Measurements from ENCODE around the gene IL17C. TPM values are rescaled to one million over a fixed set of nuclear protein-coding genes. Genes with fewer than 3 reads are reported as not detected.

The IL17C gene, protein sequence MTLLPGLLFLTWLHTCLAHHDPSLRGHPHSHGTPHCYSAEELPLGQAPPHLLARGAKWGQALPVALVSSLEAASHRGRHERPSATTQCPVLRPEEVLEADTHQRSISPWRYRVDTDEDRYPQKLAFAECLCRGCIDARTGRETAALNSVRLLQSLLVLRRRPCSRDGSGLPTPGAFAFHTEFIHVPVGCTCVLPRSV
- total RNA-seq (2013; cell fraction: nucleolus; rRNA removed), result not detected in 2 replicates
- not detected in 2 replicates for total RNA-seq (2014; rRNA removed)
- total RNA-seq (2014; rRNA removed; fragmentation: Illumina TruSeq; extraction: Trizol), result not detected in 2 replicates
- not detected in 2 replicates for total RNA-seq (2021)
- polyA plus RNA-seq (2011; ENCODE audit: low read depth), result not detected
- not detected in 2 replicates for polyA plus RNA-seq (2011; rRNA removed)
- 0.08 and 0.10 TPM in 2 replicates for polyA plus RNA-seq (2011; cell fraction: cytosol; rRNA removed)
- 0.31 and 0.55 TPM in 2 replicates for polyA plus RNA-seq (2011; cell fraction: nucleus; rRNA removed)
- 0.26 and 0.32 TPM in 2 replicates for polyA plus RNA-seq (2012)
- polyA plus RNA-seq (2014; fragmentation: Illumina TruSeq; extraction: Trizol), result not detected in 2 replicates
- not detected for polyA plus RNA-seq (2014; fragmentation: Nextera tagmentation; extraction: Ambion mirVana)
- 0.33 TPM in 1 of 2 replicates, not detected in the other for polyA plus RNA-seq (2014; rRNA removed)
- polyA plus RNA-seq (2016; fragmentation: Nextera tagmentation; extraction: Ambion mirVana), result not detected
- polyA minus RNA-seq (2011; rRNA and poly(A)+ RNA removed), result not detected in 2 replicates
- not detected in 2 replicates for polyA minus RNA-seq (2011; cell fraction: cytosol; rRNA and poly(A)+ RNA removed)
- not detected in 2 replicates for polyA minus RNA-seq (2011; cell fraction: nucleus; rRNA and poly(A)+ RNA removed)
- Bru-seq, nascent RNA, result not detected
- not detected for BruChase-seq, experiment 1, labeled RNA remaining after a 6-hour chase
- not detected for BruChase-seq, experiment 2, labeled RNA remaining after a 2-hour chase
- long read RNA-seq, experiment 1, result 0 reads
- long read RNA-seq, experiment 2, result 0 reads

- no peak within 1 kb of the TSS for H3K4me3 ChIP-seq
- H3K4me1 ChIP-seq (ENCODE audit: control insufficient read depth, insufficient read depth, low read length), result peaks cover 26% of the 10 kb centered on the region
- ChIA-PET CTCF (no interaction called here), SMC1A (ENCODE audit: uncharacterized antibody, unreplicated experiment) (no interaction called here), RAD21 (ENCODE audit: unreplicated experiment) (interaction anchor here (1.5 kb wide), 1 partner anchor 11 kb away, joined by 6 read pairs; no protein-coding TSS in a partner anchor), POLR2A (interaction anchor here (0.5 to 1.7 kb wide), 6 partner anchors 10 to 529 kb away, joined by 3 to 6 read pairs (median 4); no protein-coding TSS in a partner anchor)
- TF ChIP-seq CHD1 (IDR thresholded peaks at IDR 0.05; ENCODE audit: low read depth, low read length) (no peak), TCF3 (IDR thresholded peaks at IDR 0.05; ENCODE audit: borderline replicate concordance, insufficient read depth, low read depth, low read length) (peak; percentile 74; the same call in 1 of the 2 replicates), TCF12 (IDR thresholded peaks at IDR 0.05; ENCODE audit: low read depth, low read length) (peak; percentile 78)
- BruUV-seq (replicated peaks), result no TSS peak
- no peak for DNase-seq (ENCODE audit: low read depth, low spot score)
- H3K36me3 ChIP-seq (ENCODE audit: control insufficient read depth in 2 of 2, insufficient read depth in 2 of 2, low read length in 1 of 2), result no peaks in the 10 kb centered on the region
- no peak for ATAC-seq
- H3K27ac ChIP-seq (ENCODE audit: control insufficient read depth, insufficient read depth), result no peak within 1 kb of the TSS
- no peak within 1 kb of the TSS for H2AFZ ChIP-seq (ENCODE audit: control insufficient read depth, low read depth, low read length)
- no peak within 1 kb of the TSS for H3K9ac ChIP-seq (ENCODE audit: control insufficient read depth, insufficient read depth, low read length)
- no peak for FAIRE-seq
- in situ Hi-C loops (cut with MboI) (no loop called here), intact Hi-C loops (cut with micrococcal nuclease; ENCODE audit: unreplicated experiment) (no loop called here)
- no peaks in the 10 kb centered on the region for H3K79me2 ChIP-seq (ENCODE audit: control insufficient read depth, insufficient read depth, low read length)
- H3K9me3 ChIP-seq (replicated peaks; ENCODE audit: control insufficient read depth, insufficient read depth, low read length), result no peaks in the 10 kb centered on the region; the same call in 2 of the 3 replicates
- 9% methylated on average over 26 of the region's 27 CpGs for WGBS (ENCODE audit: insufficient coverage, insufficient replicate concordance, low lambda C conversion rate, missing lambda C conversion rate)
- H3K27me3 ChIP-seq (replicated peaks in 1 of 2; ENCODE audit: control insufficient read depth in 2 of 2, insufficient read depth in 2 of 2, low read length in 1 of 2), result peaks cover 13 to 18% of the 10 kb centered on the region in 2 experiments
- peak within 1 kb of the TSS; percentile 13; the same call in 1 of the 2 replicates for H3K4me2 ChIP-seq (ENCODE audit: control insufficient read depth, insufficient read depth)
- H4K20me1 ChIP-seq (ENCODE audit: control insufficient read depth, insufficient read depth), result no peaks in the 10 kb centered on the region; the same call in 1 of the 2 replicates
Measured at GRCh38 chr16:88638323-88639230, at the start of gene IL17C. Gene IL17C (plus strand): TSS chr16:88638572. CDS start chr16:88638642, 70 bp downstream.
